Endothelial cell of umbilical vein (primary cell): ENCODE data around the gene KCNMB4.

Experiments used
- CTCF ChIP-seq, 2 donors: IDR thresholded peaks; 1 replicate in 1 of 2; 2 replicates in 1 of 2; pipeline ENCODE4 v1.5.1; 2011; ENCODE audit warnings: low read length in 2 of 2, mild to moderate bottlenecking in 2 of 2, moderate library complexity in 2 of 2, control low read depth in 1 of 2, inconsistent platforms in 1 of 2, low read depth in 1 of 2; ENCODE audit not compliant: insufficient read depth in 1 of 2; ENCODE audit errors: extremely low read depth in 1 of 2
- EZH2 ChIP-seq: IDR thresholded peaks from 2 replicates; pipeline ENCODE4 v1.6.1; 2012; ENCODE audit warnings: borderline replicate concordance, low read depth, mild to moderate bottlenecking, moderate library complexity, low read length, inconsistent platforms; ENCODE audit not compliant: severe bottlenecking
- FOS ChIP-seq: IDR thresholded peaks from 2 replicates; pipeline ENCODE4 v1.6.1; 2011; ENCODE audit warnings: mild to moderate bottlenecking, low read length, moderate library complexity, borderline replicate concordance; ENCODE audit not compliant: insufficient read depth
- GATA2 ChIP-seq: IDR thresholded peaks from 2 replicates; pipeline ENCODE4 v1.7.0; 2011; ENCODE audit warnings: low read depth, mild to moderate bottlenecking, moderate library complexity, mixed read lengths, low read length; ENCODE audit not compliant: insufficient read length, insufficient read depth
- JUN ChIP-seq: IDR thresholded peaks from 2 replicates; pipeline ENCODE4 v1.6.1; 2011; ENCODE audit warnings: borderline replicate concordance, low read depth; ENCODE audit not compliant: insufficient read length, insufficient read depth
- MAX ChIP-seq: IDR thresholded peaks from 2 replicates; pipeline ENCODE4 v1.6.1; 2011; ENCODE audit not compliant: insufficient read depth, insufficient read length
- MYC ChIP-seq: IDR thresholded peaks from one replicate; pipeline ENCODE4 v1.6.1; 2011; ENCODE audit warnings: mild to moderate bottlenecking, low read depth, low read length
- POLR2A ChIP-seq: IDR thresholded peaks from 2 replicates; pipeline ENCODE4 v1.6.1; 2012; ENCODE audit warnings: low read depth, mild to moderate bottlenecking, control low read depth, low read length
- POLR2AphosphoS5 ChIP-seq: IDR thresholded peaks from 2 replicates; pipeline ENCODE4 v1.6.1; 2012; ENCODE audit warnings: low read depth, mild to moderate bottlenecking, control low read depth, low read length, moderate library complexity; ENCODE audit not compliant: insufficient read depth

GRCh38 chr12:70403826-70404225, 37.7 kb downstream of the KCNMB4 start:
- no peak for TF ChIP-seq CTCF (IDR thresholded peaks at IDR 0.05; ENCODE audit: extremely low read depth in 1 of 2, insufficient read depth in 1 of 2, low read depth in 1 of 2, low read length in 2 of 2)
- TF ChIP-seq POLR2AphosphoS5: no peak
- TF ChIP-seq POLR2A: no peak
- no peak for TF ChIP-seq JUN
- no peak for TF ChIP-seq MAX
- no peak for TF ChIP-seq EZH2
- TF ChIP-seq FOS: no peak
- no peak for TF ChIP-seq GATA2
- no peak for TF ChIP-seq MYC
